HG03196 (cell line): ENCODE data around the gene MOB3A.

Experiments
- ATAC-seq: cut with Tn5 transposase; IDR thresholded peaks from one replicate; pipeline ENCODE4 v1.9.1; 2021; ENCODE audit not compliant: unreplicated experiment

Gene MOB3A

GRCh38 chr19:2060884-2061494 is 35.1 kb downstream of the MOB3A start:
- ATAC-seq: peak; percentile 25

GRCh38 chr19:2059422-2060201 is 36.5 kb downstream of the MOB3A start:
- no peak for ATAC-seq

GRCh38 chr19:2058570-2059421 is 37.3 kb downstream of the MOB3A start:
- ATAC-seq: no peak

DNA sequence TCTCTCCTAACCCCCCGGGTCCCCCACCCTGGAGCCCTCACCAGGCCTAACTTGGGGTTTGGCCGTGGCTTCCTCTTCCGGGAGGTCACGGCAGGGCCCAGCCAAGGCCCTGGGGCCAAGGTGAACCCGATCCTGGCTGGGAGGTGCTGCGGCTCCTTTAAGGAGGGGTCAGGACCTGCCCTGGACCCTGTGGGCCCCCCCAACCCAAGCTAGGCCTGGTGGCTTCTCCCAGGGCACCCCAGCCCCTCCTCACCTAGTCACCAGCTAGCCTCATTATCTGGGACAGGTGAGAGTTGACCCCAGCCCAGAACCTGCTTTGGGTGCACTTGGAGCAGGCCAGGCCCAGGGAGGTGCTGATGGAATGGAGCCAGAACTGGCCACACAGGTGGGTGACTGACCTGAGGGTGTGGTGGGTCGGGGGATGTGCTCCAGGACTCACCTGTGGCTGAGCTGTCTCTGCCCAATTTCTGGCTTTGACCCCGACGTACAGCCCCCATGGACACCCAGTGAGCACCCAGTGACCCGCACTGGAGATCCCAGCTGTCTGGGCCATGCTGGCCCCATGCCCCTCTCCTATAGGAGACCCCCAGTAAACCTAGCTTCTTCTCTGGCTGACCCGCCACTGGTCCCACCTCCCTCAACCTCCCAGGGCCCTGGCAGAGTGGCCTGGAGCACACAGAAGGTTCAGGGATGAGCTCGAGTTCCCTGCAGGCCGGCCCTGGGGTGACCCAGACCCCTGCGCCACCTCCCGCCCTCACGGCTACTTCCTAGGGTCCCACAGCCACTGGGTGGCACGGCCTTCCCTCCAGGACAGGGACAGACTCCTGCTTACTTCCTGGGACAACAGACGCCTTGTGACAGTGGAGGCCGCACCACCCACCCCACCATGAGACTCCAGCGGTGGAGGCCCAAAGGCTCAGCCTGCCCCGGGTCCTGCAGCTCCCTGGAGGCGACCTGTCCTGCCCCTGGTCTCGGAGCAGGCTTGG is 38.3 kb downstream of the MOB3A start:
- ATAC-seq: no peak

DNA sequence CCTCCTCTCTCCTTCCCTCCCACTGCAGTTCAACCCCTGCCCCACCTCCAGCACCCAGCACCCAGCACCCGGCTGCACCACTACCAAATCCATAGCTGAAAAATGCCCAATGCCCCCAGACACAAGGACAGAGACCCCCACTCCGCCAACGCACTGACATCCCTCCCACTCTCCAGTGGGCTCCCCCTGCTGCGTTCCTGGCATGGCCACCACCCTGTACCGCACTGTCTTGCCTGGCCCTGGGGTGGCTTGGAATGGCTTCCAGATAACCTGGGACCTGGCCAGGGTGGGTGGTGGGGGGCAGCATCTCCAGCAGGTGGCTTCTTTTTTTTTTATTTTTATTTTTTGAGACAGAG is 39.3 kb downstream of the MOB3A start:
- ATAC-seq: no peak

DNA sequence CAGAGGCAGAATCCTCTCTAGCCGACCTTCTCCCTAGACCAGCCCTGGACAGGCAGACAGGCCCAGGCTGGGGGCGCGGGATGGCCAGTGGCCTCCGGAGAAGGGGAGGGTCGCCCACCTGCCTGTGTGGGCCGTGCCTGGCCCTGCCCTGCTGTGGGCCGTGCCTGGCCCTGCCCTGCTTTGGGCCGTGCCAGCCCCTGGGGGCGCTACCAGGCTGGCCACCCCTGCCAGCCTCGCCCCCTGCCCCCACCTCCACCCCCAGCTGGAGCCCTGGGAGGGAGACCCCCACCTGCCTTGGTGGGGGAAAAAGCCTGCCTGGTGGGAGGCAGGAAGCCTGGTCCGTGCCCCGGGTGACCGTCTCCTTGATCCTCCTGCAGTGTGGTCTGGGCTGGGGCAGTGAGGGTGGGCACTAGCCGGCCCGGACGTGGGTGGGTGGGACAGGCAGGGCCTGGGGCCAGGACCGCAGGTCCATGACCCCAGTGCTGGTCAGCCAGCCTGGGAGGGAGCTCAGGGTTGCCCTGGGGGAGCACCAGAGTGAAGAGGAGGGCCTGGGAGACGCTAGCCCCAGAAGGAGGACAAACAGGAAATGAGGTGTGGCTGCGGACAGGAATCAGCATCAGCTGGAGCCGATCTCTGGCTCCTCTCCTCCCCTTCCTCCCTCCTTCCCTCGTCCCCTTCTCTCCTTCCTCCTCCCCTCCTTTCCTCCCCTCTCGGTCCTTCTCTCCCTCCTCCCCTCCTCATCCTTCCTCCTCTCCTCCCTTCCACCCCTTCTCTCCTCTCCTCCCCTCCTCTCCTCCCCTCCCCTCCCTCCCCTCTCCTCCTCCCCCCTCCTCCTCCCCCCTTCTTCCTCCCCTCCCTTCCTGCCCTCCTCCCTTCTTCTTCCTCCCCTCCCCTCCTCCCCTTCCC is 39.9 kb downstream of the MOB3A start:
- ATAC-seq: no peak

GRCh38 chr19:2054763-2055162 is 41.4 kb downstream of the MOB3A start:
- no peak for ATAC-seq

- no peak for ATAC-seq
These were observed 42.3 kb downstream of the MOB3A start for GRCh38 chr19:2053601-2054389.

- ATAC-seq: no peak
These were observed 44.1 kb downstream of the MOB3A start for GRCh38 chr19:2051773-2052704.

GRCh38 chr19:2050991-2051772 is 44.9 kb downstream of the MOB3A start, which contains the start of gene MKNK2:
TSS of gene MKNK2 (minus strand) at chr19:2051244. CDS start at chr19:2050851, 393 bp downstream.
- ATAC-seq: peak; percentile 42

DNA sequence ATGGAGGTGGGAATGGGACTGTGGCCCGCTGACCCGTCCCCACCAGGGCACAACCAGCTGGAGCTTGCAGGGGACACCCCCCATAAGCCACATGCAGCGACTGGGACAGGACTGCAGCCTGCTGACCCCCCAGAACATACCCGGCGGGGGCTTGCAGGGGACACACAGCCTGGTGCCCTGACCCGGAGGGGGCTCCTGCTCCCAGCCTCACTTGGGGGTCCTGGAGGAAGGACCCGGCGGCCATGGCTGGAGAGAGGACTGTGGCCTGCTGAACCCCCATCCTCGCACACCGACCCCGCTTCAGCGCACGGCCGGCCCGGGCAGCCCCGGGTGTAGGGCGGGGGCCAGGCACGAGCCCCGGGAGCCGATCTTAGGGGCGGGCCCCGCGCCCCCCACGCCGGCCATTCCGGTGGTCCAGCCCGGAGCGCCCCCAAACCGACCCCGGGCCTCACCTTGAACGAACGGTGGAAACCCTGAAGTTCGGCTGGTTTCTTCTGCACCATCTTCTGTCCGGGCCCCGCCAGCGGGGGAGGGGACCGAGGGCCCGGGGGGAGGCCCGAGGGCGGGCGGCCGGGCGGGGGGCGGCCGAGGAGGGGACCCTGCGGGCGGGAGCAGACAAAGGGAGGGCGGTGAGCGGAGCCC is 45.7 kb downstream of the MOB3A start:
- peak; percentile 1 for ATAC-seq

- ATAC-seq: peak; percentile 3
These were observed 46.3 kb downstream of the MOB3A start for GRCh38 chr19:2049741-2050348.

DNA sequence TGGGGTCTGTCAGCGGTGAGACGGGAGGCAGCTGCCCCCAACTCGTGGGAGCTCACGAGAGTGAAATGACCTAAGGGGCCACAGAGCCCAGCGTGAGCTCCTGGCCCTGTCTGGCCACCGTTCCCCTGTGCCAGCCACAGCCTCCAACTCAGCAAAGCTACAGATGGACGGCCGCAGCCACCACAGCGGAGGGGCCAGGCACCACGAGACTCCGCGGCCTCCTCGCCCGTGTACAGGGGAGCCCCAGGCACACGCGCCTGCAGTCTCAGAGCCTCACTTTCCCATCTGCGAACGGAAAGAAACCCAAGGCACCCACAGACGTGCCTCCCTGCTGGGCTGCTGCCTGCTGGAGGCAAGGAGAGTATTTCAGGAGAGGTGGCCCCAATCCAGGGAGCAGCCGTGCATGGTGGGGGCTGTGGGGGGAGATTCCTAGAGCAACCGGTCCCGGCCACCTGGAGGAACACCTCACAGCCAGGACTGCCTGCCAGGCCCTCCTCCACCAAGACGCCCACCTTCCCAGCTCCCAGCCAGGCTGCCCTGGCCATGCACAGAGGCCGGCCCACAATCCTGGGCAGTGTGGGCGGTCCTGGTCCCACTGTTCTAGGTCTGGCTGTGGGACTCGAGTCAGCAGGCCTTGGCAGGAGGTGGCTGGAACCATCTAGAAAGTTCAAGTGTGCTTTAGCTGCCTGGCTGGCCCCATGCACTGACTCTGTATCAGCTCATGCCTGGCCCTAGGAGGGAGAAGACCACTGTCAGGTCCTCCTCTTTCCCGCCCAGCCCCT is 47.0 kb downstream of the MOB3A start:
- ATAC-seq: no peak

DNA sequence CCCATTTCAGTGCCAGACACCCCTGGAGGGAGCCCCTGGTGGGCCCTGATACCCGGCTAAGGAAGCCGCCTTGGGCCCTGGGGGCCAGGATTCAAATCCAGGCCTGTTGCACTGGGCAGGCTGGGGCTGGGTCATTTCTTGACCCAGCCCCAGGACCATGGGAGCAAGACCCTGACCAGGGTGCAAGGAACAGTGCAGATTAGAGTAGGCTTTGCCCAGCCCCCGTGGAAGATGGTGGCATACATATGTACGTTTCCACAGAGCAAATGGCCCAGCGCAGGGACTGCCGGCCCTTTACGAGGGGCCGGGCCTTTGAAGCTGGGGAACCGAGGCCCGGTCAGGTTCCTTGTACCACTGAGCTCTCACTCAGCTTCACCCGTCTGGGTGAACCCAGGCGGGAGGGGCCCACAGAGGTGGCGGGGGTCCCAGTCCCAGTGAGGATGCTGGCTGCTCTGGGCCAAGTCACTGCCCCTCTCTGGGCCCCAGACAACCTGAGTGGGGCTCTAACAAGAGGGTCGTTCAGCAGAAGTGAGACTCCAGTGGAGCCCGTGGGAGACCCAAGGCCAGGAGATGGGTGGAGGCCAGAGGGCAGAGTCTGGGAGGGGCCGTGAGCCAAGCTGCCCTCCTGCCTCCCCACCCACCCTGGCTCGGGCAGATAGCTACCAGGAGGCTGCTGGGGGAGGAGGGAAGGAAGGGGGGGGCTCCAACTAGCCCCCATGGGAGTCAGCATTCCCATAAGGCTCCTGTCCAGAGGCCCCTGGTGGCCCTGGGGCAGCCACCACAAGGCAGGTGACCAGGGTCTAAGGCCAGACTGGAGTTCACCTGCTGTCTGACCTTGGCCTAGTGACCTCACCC is 47.8 kb downstream of the MOB3A start:
- ATAC-seq: no peak
